ENCODE measurements around the gene WNT3.
"Not testable (repeated sequence)": the region's sequence is repeated elsewhere in the genome, so short reads cannot be mapped to it uniquely, and the experiment has no call there.

Gene WNT3

GRCh38 chr17:46796956-46797530 lies 21.4 kb downstream of the WNT3 start:
- H3K27ac ChIP-seq, result no peak overlapping the region
- no peak overlapping the region for H3K4me2 ChIP-seq
- H3K27me3 ChIP-seq, result no peaks in the 10 kb centered on the region
- H3K9me3 ChIP-seq, result no peaks in the 10 kb centered on the region
- peaks cover 22% of the 10 kb centered on the region for H3K4me1 ChIP-seq
- TF ChIP-seq Cebpa-rat (IDR thresholded peaks at IDR 0.05), result no peak
- H3K4me3 ChIP-seq, result no peak overlapping the region
- H3K9ac ChIP-seq, result no peak overlapping the region
- no peaks in the 10 kb centered on the region for H4K20me1 ChIP-seq
- no peaks in the 10 kb centered on the region for H3K36me3 ChIP-seq

- Histone ChIP-seq H3K9ac (no peak overlapping the region), H3K4me2 (no peak overlapping the region), H3K27ac (no peak overlapping the region), H4K20me1 (no peaks in the 10 kb centered on the region), H3K4me1 (peaks cover 22% of the 10 kb centered on the region), H3K4me3 (no peak overlapping the region), H3K36me3 (no peaks in the 10 kb centered on the region), H3K9me3 (no peaks in the 10 kb centered on the region), H3K27me3 (no peaks in the 10 kb centered on the region)
- no peak for TF ChIP-seq Cebpa-rat (IDR thresholded peaks at IDR 0.05)
These were observed 22.0 kb downstream of the WNT3 start for GRCh38 chr17:46796524-46796923.

DNA sequence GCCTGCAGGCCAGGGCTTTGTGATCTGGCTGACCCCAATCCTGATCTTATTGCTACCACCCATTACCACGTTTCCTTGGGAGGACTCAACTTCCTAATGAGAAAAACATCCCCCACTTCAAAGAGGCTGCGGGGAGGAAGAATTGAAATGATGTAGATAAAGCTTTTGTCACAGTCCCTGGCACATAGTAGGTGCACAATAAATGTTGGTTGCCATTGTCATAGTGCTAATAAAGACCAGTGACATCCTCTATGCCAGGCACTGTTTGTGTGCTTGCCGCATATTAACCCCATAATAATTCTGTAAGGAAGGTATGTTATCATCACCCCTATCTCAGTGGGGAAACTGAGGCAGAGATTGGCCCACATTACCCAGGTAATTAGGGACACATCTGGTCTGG lies 22.4 kb downstream of the WNT3 start:
- H3K9ac ChIP-seq, result no peak overlapping the region
- H4K20me1 ChIP-seq, result no peaks in the 10 kb centered on the region
- H3K9me3 ChIP-seq, result no peaks in the 10 kb centered on the region
- no peak overlapping the region for H3K4me3 ChIP-seq
- H3K27me3 ChIP-seq, result no peaks in the 10 kb centered on the region
- peaks cover 22% of the 10 kb centered on the region for H3K4me1 ChIP-seq
- no peak for TF ChIP-seq Cebpa-rat (IDR thresholded peaks at IDR 0.05)
- no peak overlapping the region for H3K27ac ChIP-seq
- H3K4me2 ChIP-seq, result no peak overlapping the region
- H3K36me3 ChIP-seq, result no peaks in the 10 kb centered on the region

- no peaks in the 10 kb centered on the region for H3K36me3 ChIP-seq
- H3K27me3 ChIP-seq, result no peaks in the 10 kb centered on the region
- H3K9ac ChIP-seq, result no peak overlapping the region
- H3K27ac ChIP-seq, result no peak overlapping the region
- H4K20me1 ChIP-seq, result no peaks in the 10 kb centered on the region
- no peak overlapping the region for H3K4me3 ChIP-seq
- H3K4me1 ChIP-seq, result peaks cover 29% of the 10 kb centered on the region
- H3K4me2 ChIP-seq, result no peak overlapping the region
- H3K9me3 ChIP-seq, result no peaks in the 10 kb centered on the region
- TF ChIP-seq Cebpa-rat (IDR thresholded peaks at IDR 0.05), result no peak
These were observed 23.0 kb downstream of the WNT3 start for GRCh38 chr17:46795379-46795952.

- H3K27me3 ChIP-seq, result no peaks in the 10 kb centered on the region
- H3K36me3 ChIP-seq, result no peaks in the 10 kb centered on the region
- no peak overlapping the region for H3K27ac ChIP-seq
- H3K4me2 ChIP-seq, result peak overlapping the region; percentile 72
- H3K9me3 ChIP-seq, result no peaks in the 10 kb centered on the region
- H3K4me3 ChIP-seq, result no peak overlapping the region
- H3K9ac ChIP-seq, result no peak overlapping the region
- H4K20me1 ChIP-seq, result no peaks in the 10 kb centered on the region
- H3K4me1 ChIP-seq, result peaks cover 31% of the 10 kb centered on the region
- TF ChIP-seq Cebpa-rat (IDR thresholded peaks at IDR 0.05), result no peak
These were observed 24.2 kb downstream of the WNT3 start for GRCh38 chr17:46794318-46794717.

GRCh38 chr17:46793541-46793940 lies 25.0 kb downstream of the WNT3 start:
- H3K4me2 ChIP-seq, result peak overlapping the region; percentile 72
- H4K20me1 ChIP-seq, result no peaks in the 10 kb centered on the region

GRCh38 chr17:46793023-46793422 lies 25.5 kb downstream of the WNT3 start:
- not testable (repeated sequence) for H3K4me3 ChIP-seq, H3K27ac ChIP-seq, H3K9ac ChIP-seq, H3K9me3 ChIP-seq, H3K27me3 ChIP-seq, H4K20me1 ChIP-seq, H3K36me3 ChIP-seq
- peaks cover 31% of the 10 kb centered on the region for H3K4me1 ChIP-seq
- peak overlapping the region; percentile 72 for H3K4me2 ChIP-seq

More at GRCh38 chr17:46793541-46793940, 25.0 kb downstream of the WNT3 start:
- Histone ChIP-seq H3K27me3 (no peaks in the 10 kb centered on the region), H3K9ac (no peak overlapping the region), H3K36me3 (no peaks in the 10 kb centered on the region), H3K9me3 (no peaks in the 10 kb centered on the region), H3K4me1 (peaks cover 31% of the 10 kb centered on the region), H3K27ac (no peak overlapping the region), H3K4me3 (no peak overlapping the region)
- TF ChIP-seq Cebpa-rat (IDR thresholded peaks at IDR 0.05), result no peak

DNA sequence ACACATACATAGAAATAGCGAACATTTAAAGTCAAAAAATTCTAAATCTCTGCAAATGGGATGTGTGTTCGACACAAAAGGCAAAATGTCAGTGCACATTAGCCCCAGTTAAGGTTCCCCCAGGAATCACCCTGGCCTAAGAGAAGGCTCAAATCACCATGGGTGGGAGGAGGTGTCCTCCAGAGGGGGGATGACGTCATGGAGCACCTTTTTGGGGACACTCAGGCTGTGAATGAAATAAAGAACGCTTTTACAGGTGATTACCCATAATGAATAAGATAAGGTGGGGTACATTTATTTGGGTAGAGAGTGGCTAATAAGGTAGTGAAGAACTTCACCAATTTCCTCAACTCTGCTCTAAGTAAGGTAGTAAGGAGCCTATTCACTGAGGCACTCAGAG lies 26.4 kb downstream of the WNT3 start:
- Histone ChIP-seq H3K4me1 (peaks cover 31% of the 10 kb centered on the region), H3K27me3 (no peaks in the 10 kb centered on the region), H3K4me3 (no peak overlapping the region), H3K36me3 (no peaks in the 10 kb centered on the region), H4K20me1 (no peaks in the 10 kb centered on the region), H3K9me3 (no peaks in the 10 kb centered on the region), H3K9ac (no peak overlapping the region), H3K4me2 (no peak overlapping the region), H3K27ac (no peak overlapping the region)
- no peak for TF ChIP-seq Cebpa-rat (IDR thresholded peaks at IDR 0.05)

DNA sequence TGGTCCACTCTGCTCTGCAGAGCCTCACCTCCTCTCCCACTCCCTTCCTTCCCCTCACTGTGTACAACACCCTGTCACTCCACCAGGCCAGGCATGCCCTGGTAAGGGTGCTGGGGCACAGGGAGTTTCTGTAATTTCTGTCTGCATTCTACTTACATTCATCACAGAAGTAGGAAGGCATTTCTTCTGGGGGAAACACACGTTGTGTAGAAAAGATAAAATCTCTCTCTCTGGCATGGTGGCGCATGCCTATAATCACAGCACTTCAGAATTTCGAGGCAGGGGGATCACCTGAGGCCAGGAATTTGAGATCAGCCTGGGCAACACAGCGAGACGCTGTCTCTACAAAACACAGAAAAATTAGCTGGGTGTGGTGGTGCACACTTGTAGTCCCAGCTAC lies 27.0 kb downstream of the WNT3 start:
- Histone ChIP-seq H3K9me3 (no peaks in the 10 kb centered on the region), H3K36me3 (no peaks in the 10 kb centered on the region), H3K27me3 (no peaks in the 10 kb centered on the region), H3K4me1 (peaks cover 31% of the 10 kb centered on the region), H3K4me3 (no peak overlapping the region), H3K27ac (no peak overlapping the region), H3K4me2 (no peak overlapping the region), H3K9ac (no peak overlapping the region), H4K20me1 (no peaks in the 10 kb centered on the region)
- TF ChIP-seq Cebpa-rat (IDR thresholded peaks at IDR 0.05), result no peak

- Histone ChIP-seq H3K4me2 (0 out of 2 replicates have a peak overlapping the region, but pooled peaks have one; percentile 27), H3K4me3 (no peak overlapping the region), H3K9ac (no peak overlapping the region), H3K9me3 (no peaks in the 10 kb centered on the region), H3K36me3 (no peaks in the 10 kb centered on the region), H3K4me1 (peaks cover 31% of the 10 kb centered on the region), H4K20me1 (no peaks in the 10 kb centered on the region), H3K27ac (no peak overlapping the region), H3K27me3 (no peaks in the 10 kb centered on the region)
- TF ChIP-seq Cebpa-rat (IDR thresholded peaks at IDR 0.05), result no peak
These were observed 28.3 kb downstream of the WNT3 start for GRCh38 chr17:46790216-46790615.

GRCh38 chr17:46789610-46790009 lies 28.9 kb downstream of the WNT3 start:
- no peak for TF ChIP-seq Cebpa-rat (IDR thresholded peaks at IDR 0.05)

More at GRCh38 chr17:46789610-46790009, 28.9 kb downstream of the WNT3 start:
- Histone ChIP-seq H3K4me3 (no peak overlapping the region), H3K27me3 (no peaks in the 10 kb centered on the region), H3K36me3 (no peaks in the 10 kb centered on the region), H3K9ac (no peak overlapping the region), H3K9me3 (no peaks in the 10 kb centered on the region), H3K27ac (no peak overlapping the region), H4K20me1 (no peaks in the 10 kb centered on the region), H3K4me2 (no peak overlapping the region), H3K4me1 (peaks cover 30% of the 10 kb centered on the region)
